Activated T-cell treated with anti-CD3 and anti-CD28 coated beads for 24 hours (primary cell): ENCODE measurements around the gene CYP1A2.
"Not testable (repeated sequence)": the region's sequence is repeated elsewhere in the genome, so short reads cannot be mapped to it uniquely, and the experiment has no call there.

Source experiments
- DNase-seq: peaks from one replicate; pipeline ENCODE4 v3.0.0-alpha.2; 2020; ENCODE audit warnings: low read depth

Gene CYP1A2, protein sequence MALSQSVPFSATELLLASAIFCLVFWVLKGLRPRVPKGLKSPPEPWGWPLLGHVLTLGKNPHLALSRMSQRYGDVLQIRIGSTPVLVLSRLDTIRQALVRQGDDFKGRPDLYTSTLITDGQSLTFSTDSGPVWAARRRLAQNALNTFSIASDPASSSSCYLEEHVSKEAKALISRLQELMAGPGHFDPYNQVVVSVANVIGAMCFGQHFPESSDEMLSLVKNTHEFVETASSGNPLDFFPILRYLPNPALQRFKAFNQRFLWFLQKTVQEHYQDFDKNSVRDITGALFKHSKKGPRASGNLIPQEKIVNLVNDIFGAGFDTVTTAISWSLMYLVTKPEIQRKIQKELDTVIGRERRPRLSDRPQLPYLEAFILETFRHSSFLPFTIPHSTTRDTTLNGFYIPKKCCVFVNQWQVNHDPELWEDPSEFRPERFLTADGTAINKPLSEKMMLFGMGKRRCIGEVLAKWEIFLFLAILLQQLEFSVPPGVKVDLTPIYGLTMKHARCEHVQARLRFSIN

DNA sequence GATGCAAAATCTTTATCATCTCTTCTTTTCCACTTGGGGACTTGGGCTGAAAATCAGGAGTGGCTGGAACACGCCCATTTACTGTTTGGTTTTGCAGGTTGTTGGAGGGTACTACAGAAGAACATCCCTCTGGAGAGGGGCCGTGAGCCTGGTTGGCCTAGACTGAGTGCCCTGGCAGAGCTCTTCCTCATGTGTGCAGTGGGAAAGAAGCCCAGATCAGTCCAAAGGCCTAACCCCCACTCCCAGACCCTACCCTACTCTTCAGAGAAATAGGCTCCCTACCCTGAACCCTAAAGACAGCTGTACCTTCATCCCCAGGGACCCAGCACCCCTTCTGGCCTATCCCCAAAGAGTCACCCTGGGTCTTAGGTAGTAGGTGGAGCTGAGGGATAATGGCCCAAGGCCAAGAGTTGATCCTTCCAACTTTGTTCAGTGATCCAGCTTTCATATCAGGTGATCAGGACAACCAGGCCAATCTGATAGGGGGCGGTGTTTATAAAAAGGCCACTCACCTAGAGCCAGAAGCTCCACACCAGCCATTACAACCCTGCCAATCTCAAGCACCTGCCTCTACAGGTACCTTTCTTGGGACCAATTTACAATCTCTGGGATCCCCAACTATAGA lies at the start of gene CYP1A2:
Gene CYP1A2 (plus strand): TSS at position 524 of the 625 bp plus-strand sequence. CDS start 894 bp downstream, outside the sequence.
- no peak for DNase-seq

DNA sequence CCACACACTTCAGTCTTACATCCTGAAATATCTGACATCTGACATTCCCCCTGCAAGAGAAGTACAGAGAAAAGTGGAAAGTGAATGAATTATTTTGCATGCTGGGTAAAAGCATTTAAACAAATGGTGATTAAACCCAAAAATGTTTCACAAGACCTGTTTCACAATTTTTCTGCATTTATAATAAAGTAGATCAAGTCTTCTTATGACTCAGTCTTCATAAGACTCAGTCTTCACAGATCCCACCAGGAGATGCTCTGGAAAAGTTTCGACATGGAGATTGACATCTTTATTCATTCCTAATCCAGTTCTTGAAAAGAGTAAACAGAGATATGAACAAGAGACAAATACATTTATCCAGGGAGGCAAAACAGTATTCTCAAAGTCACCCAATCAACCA lies 39.6 kb upstream of the CYP1A2 start:
- no peak for DNase-seq

DNA sequence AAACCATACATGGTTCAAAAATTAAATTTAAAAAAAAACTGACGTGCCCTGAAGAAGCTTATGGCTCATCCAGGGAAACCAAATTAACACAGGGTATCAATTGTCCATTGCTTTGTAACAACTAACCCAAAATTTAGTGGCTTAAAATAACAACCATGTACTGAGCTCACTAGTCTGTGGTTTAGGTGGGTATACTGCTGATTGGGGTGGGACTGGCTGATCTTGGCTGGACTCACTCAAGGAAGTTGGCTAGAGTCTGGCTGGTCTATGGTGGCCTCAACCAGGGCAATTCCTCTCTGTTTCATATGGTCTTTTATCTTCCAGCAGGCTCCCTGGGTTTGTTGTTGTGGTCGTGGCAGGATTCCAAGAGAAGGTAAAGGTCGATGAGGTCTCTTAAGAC lies 38.8 kb upstream of the CYP1A2 start:
- no peak for DNase-seq

DNA sequence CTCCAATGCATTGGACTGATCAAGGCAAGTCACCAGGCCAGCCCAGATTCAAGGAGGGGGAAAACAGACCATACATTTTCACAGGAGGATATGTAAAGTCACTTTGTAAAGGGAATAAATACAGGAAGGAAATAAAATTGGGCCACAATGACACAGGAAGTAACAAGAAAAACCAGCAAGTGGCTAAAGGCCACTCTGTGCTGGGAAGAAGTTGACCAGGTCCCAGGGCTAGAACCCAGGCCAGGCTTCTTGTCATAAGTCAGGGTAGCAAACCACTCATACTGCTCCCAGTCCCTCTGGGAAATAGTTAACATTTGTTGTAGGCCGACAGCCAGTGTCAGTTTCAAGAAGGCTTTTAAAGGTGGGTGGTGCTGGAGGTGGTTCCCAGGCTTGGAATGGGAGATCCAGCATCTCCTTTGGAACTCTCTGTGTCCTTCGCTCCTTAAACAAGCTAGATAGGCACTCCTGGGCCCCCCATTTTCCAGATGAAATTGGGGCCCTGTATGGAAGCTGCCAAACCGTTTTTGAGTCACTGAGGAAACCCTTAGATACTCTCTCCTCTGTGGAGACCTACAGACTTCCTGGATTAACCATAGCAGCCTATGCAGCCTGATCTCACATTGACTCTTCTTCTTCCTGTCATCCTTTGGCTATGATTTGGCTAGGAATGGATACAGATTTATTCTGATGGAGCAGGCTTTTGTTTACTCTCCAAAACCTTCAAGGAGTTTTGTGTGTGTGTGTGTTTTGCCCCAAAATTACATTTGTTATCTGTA lies 38.1 kb upstream of the CYP1A2 start:
- DNase-seq, result no peak

DNA sequence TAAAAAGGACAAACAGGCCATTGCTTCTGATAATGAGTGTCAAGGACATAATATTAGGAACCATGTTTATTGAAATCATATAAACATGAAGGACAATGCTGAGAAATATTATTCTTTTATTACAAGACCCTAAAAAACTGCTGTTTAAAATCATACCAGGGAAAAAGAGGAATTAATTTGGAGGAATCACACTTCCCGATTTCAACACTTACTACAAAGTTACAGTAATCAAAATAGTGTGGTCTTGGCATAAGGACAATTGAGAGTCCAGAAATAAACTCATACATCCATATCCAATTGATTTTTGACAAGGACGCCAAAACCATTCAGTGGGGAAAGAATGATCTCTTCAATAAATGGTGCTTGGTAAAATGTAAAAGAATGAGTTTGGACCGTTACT lies 36.3 kb upstream of the CYP1A2 start:
- DNase-seq, result no peak

DNA sequence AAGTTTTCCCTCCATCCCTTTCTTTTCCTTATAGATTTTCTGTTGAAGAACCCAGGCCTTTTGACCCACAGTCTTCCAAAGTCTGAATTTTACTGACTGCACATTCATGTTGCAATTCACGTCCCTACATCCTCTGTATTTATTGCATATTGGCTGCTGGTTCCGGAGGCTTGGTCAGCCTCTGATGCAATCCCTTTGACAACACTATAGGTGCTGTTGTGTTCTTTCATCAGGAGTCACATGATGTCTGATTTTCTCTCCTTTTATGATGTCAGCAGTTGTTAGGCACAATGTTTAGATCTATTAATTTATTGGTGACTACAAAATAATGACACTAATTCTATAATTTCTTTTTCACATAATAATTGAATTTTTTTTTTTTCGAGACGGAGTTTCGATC lies 32.0 kb upstream of the CYP1A2 start:
- DNase-seq, result no peak

DNA sequence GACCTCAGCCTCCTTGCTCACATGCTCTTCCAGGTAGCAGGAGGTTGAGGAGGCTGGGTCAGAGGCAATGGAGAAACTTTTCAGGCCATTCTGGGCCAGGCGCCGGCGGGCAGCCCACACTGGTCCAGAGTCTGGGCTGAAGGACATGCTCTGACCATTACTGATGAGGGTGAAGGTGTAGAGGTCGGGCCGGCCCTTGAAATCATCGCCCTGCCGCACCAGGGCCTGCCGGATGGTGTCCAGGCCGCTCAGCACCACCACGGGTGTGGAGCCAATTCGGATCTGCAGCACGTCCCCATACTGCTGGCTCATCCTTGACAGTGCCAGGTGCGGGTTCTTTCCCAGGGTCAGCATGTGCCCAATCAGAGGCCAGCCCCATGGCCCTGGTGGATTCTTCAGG lies 26.1 kb upstream of the CYP1A2 start:
- no peak for DNase-seq

DNA sequence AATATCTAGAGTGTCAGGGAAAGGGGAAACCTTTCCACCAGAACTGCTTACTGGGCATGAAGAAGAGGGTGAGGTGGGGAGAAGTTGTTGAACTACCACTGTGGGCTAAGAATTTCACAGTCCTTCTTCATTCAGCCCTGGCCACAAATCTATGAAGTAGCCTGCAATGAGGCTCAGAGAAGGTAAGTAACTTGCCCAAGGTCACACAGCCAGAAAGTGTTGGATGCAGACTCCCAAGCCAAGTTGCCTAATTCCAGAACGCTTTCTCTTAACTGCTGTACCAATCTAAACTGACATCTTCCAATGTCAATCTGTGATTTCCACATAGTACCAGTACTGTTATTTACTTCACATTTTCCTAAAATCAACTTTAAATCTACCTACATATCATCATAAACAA lies 25.5 kb upstream of the CYP1A2 start:
- DNase-seq, result no peak

DNA sequence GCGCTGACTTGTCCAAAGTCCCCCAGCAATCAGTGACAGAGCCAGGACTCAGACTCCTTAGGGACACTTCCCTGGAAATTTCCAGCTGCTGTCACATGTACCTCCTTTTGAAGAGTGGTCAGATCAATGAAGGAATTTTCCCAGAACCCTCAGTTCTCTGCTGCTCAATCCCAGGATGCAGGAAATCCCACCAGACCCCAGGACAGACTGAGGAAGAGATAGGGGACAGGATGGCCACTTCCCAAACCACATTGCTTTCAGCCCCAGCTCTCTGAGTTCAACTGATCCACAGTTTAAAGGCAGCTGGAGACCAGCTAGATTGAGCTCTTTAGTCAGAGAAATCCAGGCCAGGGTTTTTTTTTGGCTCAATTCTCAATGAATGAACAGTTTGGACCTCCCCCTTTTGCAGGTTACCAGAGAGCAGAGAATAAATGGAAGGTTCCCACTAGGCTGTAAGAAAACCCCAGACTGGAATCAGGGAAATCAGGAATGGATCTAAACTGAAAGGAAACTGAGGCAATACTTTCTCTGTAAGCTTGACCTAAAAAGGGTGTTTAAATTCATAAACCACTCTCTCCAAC lies 24.8 kb upstream of the CYP1A2 start:
- DNase-seq, result no peak

DNA sequence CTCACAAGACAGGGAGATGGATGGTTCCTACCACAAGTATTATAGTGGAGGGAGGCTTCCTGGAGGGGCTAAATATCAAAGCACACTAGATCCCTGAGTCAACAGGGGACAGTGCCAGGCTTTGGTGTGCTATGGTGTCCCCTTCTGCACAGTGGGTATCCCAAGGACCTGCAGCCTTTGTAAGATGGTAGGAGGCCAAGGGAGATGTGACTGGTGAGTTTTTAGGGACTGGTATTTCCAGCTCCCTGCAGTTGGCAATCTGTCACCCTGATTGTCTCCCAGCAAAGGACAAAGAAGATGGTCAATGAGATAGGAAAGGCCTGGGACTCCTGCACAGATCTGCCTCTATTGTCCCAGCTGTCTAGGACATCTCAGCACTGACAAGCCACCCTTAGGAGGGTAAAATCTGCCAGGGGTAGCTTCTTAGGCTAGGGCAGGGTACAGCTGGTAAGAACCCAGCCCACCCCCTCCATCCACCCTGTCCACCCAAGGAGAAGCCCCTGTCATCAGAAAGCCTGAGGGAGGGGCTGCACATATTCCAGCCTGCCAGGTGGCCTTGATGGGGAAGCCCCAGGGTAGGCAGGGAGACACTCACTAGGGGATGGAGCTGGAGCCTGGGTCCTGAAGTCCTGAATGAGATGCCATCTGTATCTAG lies 23.9 kb upstream of the CYP1A2 start:
- DNase-seq, result no peak

DNA sequence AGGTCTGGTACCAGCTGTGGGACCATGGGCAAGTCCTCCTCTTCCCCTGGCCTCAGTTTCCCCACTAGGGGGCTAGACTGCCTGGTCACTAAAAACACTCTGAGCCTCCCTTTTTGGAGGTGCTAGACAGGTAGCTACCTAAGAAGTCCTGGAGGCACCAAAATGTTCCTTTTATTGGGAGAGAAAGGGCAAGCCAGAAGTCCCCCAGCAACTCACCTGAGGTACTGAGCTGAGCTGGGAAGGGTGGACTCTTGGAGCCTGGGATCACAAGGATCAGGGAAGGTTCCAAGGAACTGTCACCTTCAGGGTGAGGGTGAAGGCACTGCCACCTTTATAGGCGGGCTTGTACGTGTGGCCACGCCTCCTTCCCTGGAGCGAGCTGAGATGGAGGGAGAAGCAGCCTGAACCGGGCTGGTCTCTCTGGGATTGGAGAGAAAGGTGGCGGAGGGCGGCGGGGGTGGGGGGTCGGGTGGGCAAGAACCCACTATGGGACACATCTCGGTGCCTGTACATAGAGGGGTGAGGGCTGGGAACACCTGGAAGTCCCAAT lies 23.3 kb upstream of the CYP1A2 start, which contains the start of gene CYP1A1:
Gene CYP1A1 (minus strand): TSS at position 304 of the 550 bp plus-strand sequence. CDS start 2,431 bp downstream, outside the sequence.
- peak; percentile 20 for DNase-seq

DNA sequence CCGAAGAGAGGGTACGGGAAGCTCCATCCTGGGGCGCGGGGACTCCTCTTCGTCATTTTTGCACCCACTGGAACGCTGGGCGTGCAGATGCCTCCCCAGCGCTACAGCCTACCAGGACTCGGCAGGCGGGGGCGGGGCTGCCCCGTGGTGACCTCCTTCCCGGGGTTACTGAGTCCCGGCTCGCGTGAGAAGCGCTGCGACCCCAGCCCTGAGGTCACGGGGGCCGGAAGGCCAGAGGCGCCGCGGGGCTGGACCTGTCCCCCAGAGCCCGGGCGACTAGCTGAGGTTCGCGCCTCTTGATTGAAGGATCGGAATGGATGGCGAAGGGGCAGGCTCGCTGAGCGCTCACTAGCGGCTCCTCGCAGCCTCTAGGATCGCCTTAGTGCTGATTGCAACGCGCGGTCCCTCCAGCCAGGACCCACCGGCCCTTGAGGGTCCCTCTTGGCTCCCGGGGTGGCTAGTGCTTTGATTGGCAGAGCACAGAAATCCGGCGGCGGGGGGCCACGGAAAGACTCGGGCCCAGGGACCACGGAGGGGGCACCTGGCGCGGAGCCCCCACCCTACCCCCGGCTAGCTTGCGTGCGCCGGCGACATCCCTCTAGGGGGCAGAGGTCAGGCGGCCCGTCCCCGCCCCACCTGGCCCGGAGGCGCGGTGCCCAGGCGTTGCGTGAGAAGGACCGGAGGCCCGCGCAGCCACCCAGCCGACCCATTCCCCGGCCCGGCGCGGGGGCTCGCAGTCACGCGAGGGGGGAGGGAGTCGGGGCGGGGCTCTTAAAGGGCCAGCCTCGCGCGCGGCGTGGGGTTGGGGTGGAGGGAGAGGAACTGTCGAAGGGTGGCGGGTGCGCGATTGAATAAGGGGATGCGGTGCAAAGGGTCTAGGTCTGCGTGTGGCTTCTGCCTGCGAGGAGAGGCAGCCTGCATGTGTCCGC lies 22.5 kb upstream of the CYP1A2 start:
- DNase-seq, result peak; percentile 25

DNA sequence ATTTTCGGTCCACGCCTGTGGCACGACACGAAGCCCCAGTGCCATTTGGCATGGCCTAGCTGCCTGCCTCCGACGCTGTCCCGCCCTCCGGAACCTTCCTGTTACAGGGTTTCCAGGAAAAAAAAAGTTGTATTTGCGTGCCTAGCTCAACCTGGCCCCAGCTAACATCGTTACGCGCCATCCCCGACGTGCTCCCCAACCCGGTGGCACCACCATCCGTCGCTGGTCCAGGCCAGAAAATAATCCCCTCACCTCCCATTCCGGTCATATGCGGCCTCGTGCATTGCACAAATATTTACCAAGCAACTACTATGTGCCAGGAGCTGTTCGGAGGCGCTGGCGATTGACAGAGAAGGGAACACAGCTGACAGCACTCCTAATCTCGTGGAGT lies 21.9 kb upstream of the CYP1A2 start:
- no peak for DNase-seq

DNA sequence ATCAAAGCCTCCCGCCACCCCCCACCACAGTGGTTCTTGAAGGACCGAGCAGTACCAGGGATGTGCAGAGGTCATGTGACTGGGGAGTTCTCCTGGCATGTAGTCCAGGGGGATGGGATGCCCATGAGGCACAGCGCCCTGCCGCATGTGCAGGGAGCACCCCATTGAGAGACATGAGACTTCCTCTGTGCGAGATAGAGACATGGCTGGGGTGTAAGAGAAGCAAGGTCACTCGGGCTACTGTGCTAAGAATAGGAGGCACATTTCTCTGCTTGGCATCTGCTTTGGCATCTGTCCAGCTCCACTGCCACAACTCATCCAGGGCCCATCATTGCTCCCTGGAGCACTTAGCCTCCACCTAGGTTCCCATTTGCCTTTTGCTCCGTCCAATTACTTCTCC lies 20.9 kb upstream of the CYP1A2 start:
- no peak for DNase-seq

DNA sequence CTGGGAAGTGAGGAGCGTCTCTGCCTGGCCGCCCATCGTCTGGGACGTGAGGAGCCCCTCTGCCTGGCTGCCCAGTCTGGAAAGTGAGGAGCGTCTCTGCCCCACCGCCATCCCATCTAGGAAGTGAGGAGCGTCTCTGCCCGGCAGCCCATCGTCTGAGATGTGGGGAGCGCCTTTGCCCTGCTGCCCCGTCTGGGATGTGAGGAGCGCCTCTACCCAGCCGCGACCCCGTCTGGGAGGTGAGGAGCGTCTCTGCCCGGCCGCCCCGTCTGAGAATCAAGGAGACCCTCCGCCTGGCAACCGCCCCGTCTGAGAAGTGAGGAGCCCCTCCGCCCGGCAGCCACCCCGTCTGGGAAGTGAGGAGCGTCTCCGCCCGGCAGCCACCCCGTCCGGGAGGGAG lies 19.9 kb upstream of the CYP1A2 start:
- DNase-seq, result not testable (repeated sequence)

DNA sequence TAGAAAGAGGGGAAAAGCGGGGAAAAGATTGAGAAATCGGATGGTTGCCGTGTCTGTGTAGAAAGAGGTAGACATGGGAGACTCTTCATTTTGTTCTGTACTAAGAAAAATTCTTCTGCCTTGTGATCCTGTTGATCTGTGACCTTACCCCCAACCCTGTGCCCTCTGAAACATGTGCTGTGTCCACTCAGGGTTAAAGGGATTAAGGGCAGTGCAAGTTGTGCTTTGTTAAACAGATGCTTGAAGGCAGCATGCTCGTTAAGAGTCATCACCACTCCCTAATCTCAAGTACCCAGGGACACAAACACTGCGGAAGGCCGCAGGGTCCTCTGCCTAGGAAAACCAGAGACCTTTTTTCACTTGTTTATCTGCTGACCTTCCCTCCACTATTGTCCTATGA lies 19.3 kb upstream of the CYP1A2 start:
- DNase-seq, result not testable (repeated sequence)

DNA sequence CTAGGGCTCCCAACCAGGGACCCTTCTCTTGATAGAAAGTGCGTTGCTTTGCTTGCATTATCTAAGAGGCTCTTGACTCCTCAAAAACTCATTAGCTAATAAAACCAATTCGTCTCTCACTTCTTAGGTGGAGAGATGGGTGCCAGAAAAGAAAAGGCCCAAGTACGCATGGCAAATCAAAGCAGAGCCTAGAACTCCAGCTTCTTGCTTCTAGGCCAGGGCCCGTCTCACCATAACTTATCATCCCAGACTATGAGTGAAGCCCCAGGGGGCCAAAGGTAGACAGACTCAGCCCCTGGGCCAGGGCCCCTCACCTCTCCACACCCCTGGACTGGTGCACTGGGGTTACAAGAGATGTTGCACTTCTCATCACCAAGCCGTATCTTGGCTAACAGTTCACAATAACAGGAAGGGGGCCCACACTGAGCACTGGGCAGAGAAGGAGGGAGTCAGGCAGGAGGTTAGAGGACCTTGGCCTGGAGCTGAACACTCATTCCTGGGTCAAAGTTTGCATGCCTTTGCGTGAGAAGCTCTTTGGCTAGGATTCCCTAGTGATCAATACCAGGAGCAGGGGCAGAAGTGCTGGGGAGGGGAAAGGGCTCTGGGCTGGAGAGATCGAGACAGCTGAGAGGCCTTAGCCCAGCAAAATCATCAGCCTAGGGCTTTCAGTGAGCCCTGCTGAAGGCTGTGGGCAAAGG lies 17.9 kb upstream of the CYP1A2 start:
- no peak for DNase-seq

DNA sequence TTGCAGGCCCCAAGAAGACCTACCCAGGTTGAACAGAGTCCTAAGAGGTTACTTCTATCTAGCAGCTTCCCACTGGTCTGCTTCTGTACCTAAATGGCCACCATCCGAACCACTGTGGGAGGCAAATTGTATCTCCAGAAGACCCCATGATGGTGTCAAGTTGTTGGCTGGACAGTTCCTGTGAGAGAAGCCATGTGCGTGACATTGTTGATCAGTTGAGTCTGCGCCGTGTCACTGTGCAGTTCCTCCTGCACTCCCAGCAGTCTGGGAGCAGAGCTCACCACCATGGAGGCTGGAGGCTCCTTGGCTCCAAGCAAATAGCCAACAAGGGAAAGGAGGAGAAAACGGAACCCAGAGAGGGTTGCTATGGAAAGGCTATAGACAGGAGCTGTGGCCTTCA lies 15.8 kb upstream of the CYP1A2 start:
- DNase-seq, result no peak

DNA sequence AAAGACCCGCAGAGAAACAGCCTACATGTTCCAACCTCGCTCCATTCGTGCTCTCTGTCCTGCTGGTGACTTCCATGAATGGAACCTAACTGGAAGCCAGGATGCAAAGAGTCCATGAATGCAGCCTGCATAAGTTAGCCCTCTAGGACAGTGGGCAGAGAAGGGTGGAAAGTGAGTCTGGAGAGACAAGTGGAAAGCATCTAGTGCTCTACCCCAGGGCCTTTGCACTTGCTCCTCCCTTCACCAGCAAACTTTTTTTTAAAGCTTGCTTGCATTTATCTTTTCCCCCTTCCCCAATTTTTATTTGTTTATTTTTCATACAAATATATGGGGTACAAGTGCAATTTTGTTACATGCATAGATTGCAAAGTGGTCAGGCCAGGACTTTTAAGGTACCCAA lies 15.4 kb upstream of the CYP1A2 start:
- DNase-seq, result no peak

DNA sequence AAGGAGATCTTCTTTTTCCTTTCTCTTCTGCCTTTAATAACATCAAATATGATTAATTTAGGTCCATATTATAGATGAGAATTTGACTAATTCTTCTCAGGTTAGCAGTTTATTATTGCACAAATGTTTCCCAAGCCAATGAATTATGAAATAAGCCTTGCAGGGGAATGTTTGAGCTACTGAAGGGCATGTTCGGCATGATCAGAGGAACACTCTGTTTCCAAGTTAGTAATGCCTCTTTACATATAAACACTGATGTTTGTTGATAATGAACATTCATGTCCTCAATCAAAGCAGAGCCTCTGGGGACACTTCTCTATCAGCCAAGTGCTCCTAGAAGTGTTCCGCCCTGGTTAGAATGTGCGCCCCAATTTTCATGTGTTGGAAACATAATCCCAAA lies 13.3 kb upstream of the CYP1A2 start:
- no peak for DNase-seq
